HCT116 (cell line): ENCODE results near the gene ARHGEF12. TPM values are rescaled to one million over a fixed set of nuclear protein-coding genes. Genes with fewer than 3 reads are reported as not detected.

Source experiments
- ATAC-seq: fragments of 200-7000 bp; cut with Tn5 transposase; 2 replicates; pipeline ENCODE4 v1.9.1; 2020; ENCODE audit warnings: mild to moderate bottlenecking, moderate library complexity
- BruUV-seq: library from RNA; stranded (reverse); fragments of 400-500 nt; replicated peaks from 2 replicates; lab custom pipeline; 2021; lab: Mats Ljungman, UMichigan
- CTCF ChIA-PET: fragments of 300-600 bp; sonication (Branson Sonifier 250); formaldehyde crosslinking; loops from one replicate; lab custom pipeline; 2021; ENCODE audit warnings: antibody characterized with exemption; lab: Charles Lee
- POLR2A ChIA-PET: fragments of 300-600, 350-600 bp; sonication (Branson Sonifier 250); formaldehyde crosslinking; loops from one replicate; lab custom pipeline; 2021; ENCODE audit warnings: antibody characterized with exemption; lab: Charles Lee
- RAD21 ChIA-PET, 2 experiments: fragments of 300-600 bp; sonication (Branson Sonifier 250); formaldehyde crosslinking; loops; one replicate each; lab custom pipeline; 2023; ENCODE audit warnings: low total read pairs in 2 of 2; ENCODE audit not compliant: uncharacterized antibody in 2 of 2, unreplicated experiment in 2 of 2, low non-redundant PET in 1 of 2; lab: Charles Lee
- DNase-seq: peaks from one replicate; pipeline ENCODE4 v3.0.0-alpha.2; 2010; ENCODE audit warnings: low read depth, low spot score
- H2AFZ ChIP-seq: fragments of 200-600 bp; shearing (Covaris generic), sonication (generic); 2 replicates; pipeline ENCODE4 v1.6.1; 2017; ENCODE audit warnings: low read depth, mixed run types, mixed read lengths, antibody characterized with exemption, low read length; ENCODE audit not compliant: poor library complexity, severe bottlenecking
- H3K27ac ChIP-seq: 2 replicates; pipeline ENCODE4 v1.5.1; 2012; ENCODE audit warnings: low read depth, low read length
- H3K27me3 ChIP-seq: fragments of 200-600 bp; sonication (generic); 2 replicates; pipeline ENCODE4 v1.6.1; 2016; ENCODE audit warnings: mixed run types, low read length, mixed read lengths; ENCODE audit not compliant: insufficient read depth
- H3K36me3 ChIP-seq, 2 experiments: fragments of 200-500 bp in 1 of 2; fragments of 200-600 bp in 1 of 2; sonication (Bioruptor generic) in 1 of 2; sonication (generic) in 1 of 2; 2 replicates each; pipeline versions ENCODE4 v1.5.1 to v1.6.1; 2014 to 2016; ENCODE audit warnings: low read length in 2 of 2, inconsistent platforms in 1 of 2, mixed read lengths in 1 of 2, mixed run types in 1 of 2; ENCODE audit not compliant: insufficient read depth in 2 of 2, control insufficient read depth in 1 of 2
- H3K4me1 ChIP-seq, 2 experiments: fragments of 200-600 bp in 1 of 2; sonication (generic) in 1 of 2; 2 replicates each; pipeline versions ENCODE4 v1.5.1 to v1.6.1; 2012 to 2017; ENCODE audit warnings: low read length in 2 of 2, inconsistent platforms in 1 of 2, mild to moderate bottlenecking in 1 of 2, mixed read lengths in 1 of 2, mixed run types in 1 of 2, moderate library complexity in 1 of 2; ENCODE audit not compliant: insufficient read depth in 2 of 2, control insufficient read depth in 1 of 2
- H3K4me2 ChIP-seq: fragments of 200-600 bp; sonication (generic); 2 replicates; pipeline ENCODE4 v1.6.1; 2017; ENCODE audit warnings: mixed run types, low read length, mixed read lengths
- H3K4me3 ChIP-seq, 2 experiments: fragments of 200-600 bp in 1 of 2; sonication (generic) in 1 of 2; replicated peaks in 1 of 2; 2 replicates each; pipeline ENCODE4 v1.5.1; 2011 to 2016; ENCODE audit warnings: low read length in 2 of 2, control low read depth in 1 of 2, low read depth in 1 of 2, mild to moderate bottlenecking in 1 of 2, mixed read lengths in 1 of 2, mixed run types in 1 of 2
- H3K79me2 ChIP-seq: fragments of 200-600 bp; sonication (generic); 2 replicates; pipeline ENCODE4 v1.6.1; 2017; ENCODE audit warnings: mild to moderate bottlenecking, mixed run types, low read length, moderate library complexity, mixed read lengths; ENCODE audit not compliant: insufficient read depth
- H3K9ac ChIP-seq: fragments of 200-600 bp; sonication (generic); 2 replicates; pipeline ENCODE4 v1.6.1; 2016; ENCODE audit warnings: low read length, mixed read lengths
- H3K9me2 ChIP-seq: fragments of 200-600 bp; sonication (generic), shearing (Covaris generic); 2 replicates; pipeline ENCODE4 v1.6.1; 2017; ENCODE audit warnings: mixed run types, mild to moderate bottlenecking, moderate library complexity; ENCODE audit not compliant: insufficient read depth
- H3K9me3 ChIP-seq, 2 experiments: fragments of 200-500 bp in 1 of 2; fragments of 200-600 bp in 1 of 2; sonication (Bioruptor generic) in 1 of 2; sonication (generic) in 1 of 2; 2 replicates each; pipeline ENCODE4 v1.6.1; 2014 to 2017; ENCODE audit warnings: low read length in 2 of 2, mixed read lengths in 2 of 2, inconsistent platforms in 1 of 2, low read depth in 1 of 2, mild to moderate bottlenecking in 1 of 2, mixed run types in 1 of 2, moderate library complexity in 1 of 2; ENCODE audit not compliant: control insufficient read depth in 1 of 2, insufficient read depth in 1 of 2
- H4K20me1 ChIP-seq: fragments of 200-600 bp; sonication (generic), shearing (Covaris generic); 2 replicates; pipeline ENCODE4 v1.6.1; 2017; ENCODE audit warnings: mixed run types, mild to moderate bottlenecking, moderate library complexity; ENCODE audit not compliant: insufficient read depth
- EGR1 ChIP-seq: IDR thresholded peaks from 2 replicates; pipeline ENCODE4 v1.6.1; 2012; ENCODE audit warnings: low read depth
- ELF1 ChIP-seq: IDR thresholded peaks from 2 replicates; pipeline ENCODE4 v1.6.1; 2012; ENCODE audit warnings: low read depth, borderline replicate concordance
- EZH2 ChIP-seq: fragments of 200-600 bp; sonication (generic); IDR thresholded peaks from 2 replicates; pipeline ENCODE4 v1.6.1; 2017; ENCODE audit warnings: antibody characterized with exemption, mixed run types
- EZH2phosphoT487 ChIP-seq: fragments of 200-600 bp; IDR thresholded peaks from 2 replicates; pipeline ENCODE4 v1.6.1; 2018; ENCODE audit warnings: antibody characterized with exemption, borderline replicate concordance
- POLR2A ChIP-seq: IDR thresholded peaks from 2 replicates; pipeline ENCODE4 v1.7.0; 2011; ENCODE audit warnings: borderline replicate concordance; ENCODE audit not compliant: insufficient read depth, insufficient read length; ENCODE audit errors: extremely low read depth
- POLR2AphosphoS5 ChIP-seq: IDR thresholded peaks from 2 replicates; pipeline ENCODE4 v1.6.1; 2011; ENCODE audit warnings: mild to moderate bottlenecking, low read depth, low read length, moderate library complexity
- SIN3A ChIP-seq: IDR thresholded peaks from 2 replicates; pipeline ENCODE4 v1.6.1; 2012; ENCODE audit warnings: low read depth
- SP1 ChIP-seq: IDR thresholded peaks from 2 replicates; pipeline ENCODE4 v1.6.1; 2012; ENCODE audit warnings: low read depth
- ZFX ChIP-seq: fragments of 450-650 bp; IDR thresholded peaks from 2 replicates; pipeline ENCODE4 v1.6.1; 2017
- ZNF274 ChIP-seq: fragments of 200-500 bp; sonication (Bioruptor generic); IDR thresholded peaks from 2 replicates; pipeline ENCODE4 v1.6.1; 2014; ENCODE audit warnings: mild to moderate bottlenecking, low read depth, low read length, inconsistent platforms
- intact Hi-C: fragments of 100-400 bp; cut with micrococcal nuclease; formaldehyde crosslinking; loops from 2 replicates; pipeline ENCODE4 v1.10.0; 2022
- total RNA-seq: library from RNA; stranded (reverse); gene quantifications from one replicate; pipeline ENCODE4 v1.2.1, GENCODE V29; 2021; ENCODE audit not compliant: unreplicated experiment
- TF ChIP-seq, protein P1 (sequence below): IDR thresholded peaks from 2 replicates; pipeline ENCODE4 v1.6.1; 2012
- TF ChIP-seq, protein P2 (sequence below): IDR thresholded peaks from 2 replicates; pipeline ENCODE4 v1.6.1; 2012; ENCODE audit warnings: low read depth

Gene ARHGEF12
- total RNA-seq, 1 experiment from 2014 or later: 81.4 TPM

DNA sequence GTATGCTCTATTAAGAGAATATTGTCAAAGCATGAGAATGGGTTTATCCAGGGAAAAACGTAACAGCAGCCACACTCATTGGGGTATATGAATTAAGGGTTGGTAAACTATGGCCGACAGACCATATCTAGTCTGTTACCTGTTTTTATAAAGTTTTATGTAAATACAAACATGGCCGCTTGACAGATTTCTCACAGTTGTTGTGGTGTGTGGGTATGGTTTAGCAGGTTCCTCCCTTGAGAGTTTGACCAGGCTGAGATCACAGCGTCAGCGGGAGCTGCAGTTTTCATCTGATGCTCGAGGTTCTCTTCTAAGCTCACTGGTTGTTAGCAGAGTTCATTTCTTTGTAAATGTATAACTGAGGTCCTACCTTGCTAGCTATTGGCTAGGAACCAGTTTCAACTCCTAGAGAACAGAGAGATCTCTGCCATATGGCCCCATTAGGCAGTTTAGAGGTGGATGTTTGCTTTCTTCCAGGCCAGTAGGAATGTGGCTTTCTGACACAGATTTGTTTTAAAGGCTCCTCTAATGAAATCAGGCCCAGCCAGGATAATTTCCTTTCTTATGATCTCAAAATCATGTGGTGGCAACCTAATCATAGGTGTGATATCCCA, 129.8 kb downstream of the ARHGEF12 start:
- H3K4me3 ChIP-seq: no peak overlapping the region
- TF ChIP-seq POLR2AphosphoS5 (no peak), ZNF274 (no peak), SIN3A (no peak), EZH2 (no peak), ELF1 (no peak), ZFX (no peak), SP1 (no peak), POLR2A (no peak), EZH2phosphoT487 (no peak), EGR1 (no peak)
- TF ChIP-seq, protein P1, sequence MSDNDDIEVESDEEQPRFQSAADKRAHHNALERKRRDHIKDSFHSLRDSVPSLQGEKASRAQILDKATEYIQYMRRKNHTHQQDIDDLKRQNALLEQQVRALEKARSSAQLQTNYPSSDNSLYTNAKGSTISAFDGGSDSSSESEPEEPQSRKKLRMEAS: no peak
- TF ChIP-seq, protein P2, sequence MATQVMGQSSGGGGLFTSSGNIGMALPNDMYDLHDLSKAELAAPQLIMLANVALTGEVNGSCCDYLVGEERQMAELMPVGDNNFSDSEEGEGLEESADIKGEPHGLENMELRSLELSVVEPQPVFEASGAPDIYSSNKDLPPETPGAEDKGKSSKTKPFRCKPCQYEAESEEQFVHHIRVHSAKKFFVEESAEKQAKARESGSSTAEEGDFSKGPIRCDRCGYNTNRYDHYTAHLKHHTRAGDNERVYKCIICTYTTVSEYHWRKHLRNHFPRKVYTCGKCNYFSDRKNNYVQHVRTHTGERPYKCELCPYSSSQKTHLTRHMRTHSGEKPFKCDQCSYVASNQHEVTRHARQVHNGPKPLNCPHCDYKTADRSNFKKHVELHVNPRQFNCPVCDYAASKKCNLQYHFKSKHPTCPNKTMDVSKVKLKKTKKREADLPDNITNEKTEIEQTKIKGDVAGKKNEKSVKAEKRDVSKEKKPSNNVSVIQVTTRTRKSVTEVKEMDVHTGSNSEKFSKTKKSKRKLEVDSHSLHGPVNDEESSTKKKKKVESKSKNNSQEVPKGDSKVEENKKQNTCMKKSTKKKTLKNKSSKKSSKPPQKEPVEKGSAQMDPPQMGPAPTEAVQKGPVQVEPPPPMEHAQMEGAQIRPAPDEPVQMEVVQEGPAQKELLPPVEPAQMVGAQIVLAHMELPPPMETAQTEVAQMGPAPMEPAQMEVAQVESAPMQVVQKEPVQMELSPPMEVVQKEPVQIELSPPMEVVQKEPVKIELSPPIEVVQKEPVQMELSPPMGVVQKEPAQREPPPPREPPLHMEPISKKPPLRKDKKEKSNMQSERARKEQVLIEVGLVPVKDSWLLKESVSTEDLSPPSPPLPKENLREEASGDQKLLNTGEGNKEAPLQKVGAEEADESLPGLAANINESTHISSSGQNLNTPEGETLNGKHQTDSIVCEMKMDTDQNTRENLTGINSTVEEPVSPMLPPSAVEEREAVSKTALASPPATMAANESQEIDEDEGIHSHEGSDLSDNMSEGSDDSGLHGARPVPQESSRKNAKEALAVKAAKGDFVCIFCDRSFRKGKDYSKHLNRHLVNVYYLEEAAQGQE: no peak
- TF ChIP-seq, all 23 proteins: peak for 0
- DNase-seq: no peak
- BruUV-seq: no TSS peak
- no peaks in the 10 kb centered on the region for H3K79me2 ChIP-seq
- no peak for ATAC-seq
- RAD21 ChIA-PET: no interaction called here
- H4K20me1 ChIP-seq: no peaks in the 10 kb centered on the region
- H3K27me3 ChIP-seq: no peaks in the 10 kb centered on the region
- H3K4me2 ChIP-seq: no peak overlapping the region
- CTCF ChIA-PET: no interaction called here
- no peaks in the 10 kb centered on the region for H3K4me1 ChIP-seq
- no peaks in the 10 kb centered on the region for H3K9me3 ChIP-seq
- POLR2A ChIA-PET: no interaction called here
- peaks cover 16 to 31% of the 10 kb centered on the region in 2 experiments for H3K36me3 ChIP-seq
- H2AFZ ChIP-seq: no peak overlapping the region
- H3K9ac ChIP-seq: no peak overlapping the region
- intact Hi-C loops: no loop called here
- H3K9me2 ChIP-seq: no peaks in the 10 kb centered on the region
- H3K27ac ChIP-seq: no peak overlapping the region
